ENCODE results near the gene SMAD3. TPM values are rescaled to one million over a fixed set of nuclear protein-coding genes. Genes with fewer than 3 reads are reported as not detected.

The SMAD3 gene
- total and polyA plus RNA-seq, 2 of the 8 experiments (the other 6 are each of a cell fraction or from before 2014, with no cell fraction given) = 10.1 to 12.4 TPM

DNA sequence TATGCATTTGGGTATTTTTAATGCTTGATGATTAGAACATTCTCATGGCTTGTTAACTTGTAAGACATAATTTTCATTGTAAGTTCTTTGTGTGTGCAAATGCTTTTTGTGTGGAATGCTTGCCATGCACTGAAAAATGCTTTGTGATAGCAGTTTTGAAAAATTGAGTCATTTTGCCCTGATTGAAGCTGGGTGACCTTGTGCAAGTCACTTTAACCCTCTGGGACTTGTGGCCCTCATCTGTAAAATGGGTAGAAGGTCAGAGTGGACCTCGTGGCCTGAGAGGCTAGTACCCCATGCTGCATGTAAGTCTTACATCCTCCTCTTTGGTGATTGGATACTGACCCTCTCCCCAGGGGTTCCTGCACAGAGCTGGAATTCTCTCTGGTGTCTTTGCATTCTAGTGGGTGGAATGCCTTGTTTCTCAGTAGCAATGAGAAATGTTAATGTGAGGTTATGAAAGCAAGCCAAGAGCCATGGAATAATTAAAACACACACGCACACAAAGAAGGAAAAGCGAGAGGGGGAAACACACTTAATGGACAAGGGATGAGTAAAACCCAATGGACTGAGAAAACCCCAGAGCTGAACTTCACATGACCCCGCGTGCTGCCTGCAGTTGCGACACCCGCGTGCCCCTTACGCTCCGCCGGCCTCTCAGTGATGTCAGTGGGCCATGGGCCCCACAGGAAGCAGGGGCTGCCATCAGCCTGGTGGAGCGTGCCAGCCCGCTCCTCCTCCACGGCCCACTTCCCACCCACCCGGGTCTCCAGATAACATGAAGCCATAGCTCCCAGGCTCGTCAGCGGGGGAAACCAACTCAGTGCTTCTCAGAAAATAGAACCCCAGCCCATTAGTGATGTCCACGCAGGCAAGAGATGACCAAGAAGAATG lies 44.0 kb downstream of the SMAD3 start:
- DNase-seq (ENCODE audit: low read depth in 1 of 2, low spot score in 2 of 2) = no peak
- H3K79me2 ChIP-seq (ENCODE audit: control insufficient read depth in 1 of 2, insufficient read depth in 2 of 2, low read length in 2 of 2) = 0 out of 4 replicates have a peak, but pooled peaks cover 0 to 7% of the 10 kb centered on the region in 2 experiments

More for the DNA sequence above, 44.0 kb downstream of the SMAD3 start:
- no peak overlapping the region for H3K27ac ChIP-seq (ENCODE audit: low read depth, low read length)
- H3K27me3 ChIP-seq (replicated peaks in 1 of 4; ENCODE audit: control insufficient read depth in 3 of 4, extremely low read depth in 1 of 4, insufficient read depth in 3 of 4, low read length in 3 of 4) = no peaks in the 10 kb centered on the region
- peaks cover 7% of the 10 kb centered on the region; the same call in 1 of the 2 replicates for H3K79me1 ChIP-seq (ENCODE audit: low read depth, low read length)
- H3K9me3 ChIP-seq (ENCODE audit: insufficient read depth in 2 of 2, low read depth in 1 of 2, low read length in 1 of 2) = peaks cover 0 to 9% of the 10 kb centered on the region in 2 experiments; a peak in 3 of 4 replicates
- POLR2A ChIA-PET (ENCODE audit: partially characterized antibody) = no interaction called here
- H3K4ac ChIP-seq (replicated peaks; ENCODE audit: insufficient read length, low read depth, low read length) = no peak overlapping the region
- peaks cover 0 to 6% (median 2%) of the 10 kb centered on the region in 4 experiments; a peak in 3 of 7 replicates for H3K4me1 ChIP-seq (replicated peaks in 1 of 4; ENCODE audit: control insufficient read depth in 3 of 4, insufficient read depth in 4 of 4, low read length in 3 of 4)
- no peak for FAIRE-seq
- no peak overlapping the region for H3K9ac ChIP-seq (replicated peaks in 1 of 4; ENCODE audit: extremely low read depth in 1 of 4, low read depth in 3 of 4, low read length in 3 of 4)
- no peak overlapping the region for H3K18ac ChIP-seq (ENCODE audit: extremely low read depth, low read length)
- H2BK5ac ChIP-seq (ENCODE audit: low read depth, low read length) = no peak overlapping the region
- H3K56ac ChIP-seq (replicated peaks; ENCODE audit: insufficient read length, low read depth, low read length) = no peak overlapping the region
- WGBS, 2 experiments (ENCODE audit: extremely low coverage in 1 of 2, insufficient coverage in 1 of 2, insufficient read length in 1 of 2, insufficient replicate concordance in 2 of 2, low coverage in 1 of 2, low lambda C conversion rate in 2 of 2, missing lambda C conversion rate in 1 of 2) = 85% methylated on average over 14 of the region's 18 CpGs; no CpG with 5 or more reads in 1 of the 2 experiments
- TF ChIP-seq HDAC2 (IDR thresholded peaks at IDR 0.05; ENCODE audit: borderline replicate concordance in 1 of 2, low read depth in 2 of 2, low read length in 2 of 2) = 0 out of 4 replicates have a peak, but pooled peaks of 1 of the 2 experiments have one; percentile 26
- TF ChIP-seq CEBPB (IDR thresholded peaks at IDR 0.05; ENCODE audit: low read depth, low read length) = peak; percentile 59
- TF ChIP-seq KDM1A (IDR thresholded peaks at IDR 0.05; ENCODE audit: borderline replicate concordance, low read length) = 0 out of 2 replicates have a peak, but pooled peaks have one; percentile 28
- TF ChIP-seq RXRA (IDR thresholded peaks at IDR 0.05; ENCODE audit: insufficient read depth, low read depth, low read length) = no peak
- no peak overlapping the region for H2BK120ac ChIP-seq (replicated peaks; ENCODE audit: low read depth, low read length)
- H3K23ac ChIP-seq (ENCODE audit: insufficient read length) = no peak overlapping the region
- H3K4me2 ChIP-seq (ENCODE audit: insufficient read depth in 1 of 2, low read depth in 2 of 2, low read length in 2 of 2) = no peak overlapping the region
- CTCF ChIA-PET (ENCODE audit: partially characterized antibody) = interaction anchor here (0.8 kb wide), 1 partner anchor 62 kb away, joined by 3 read pairs; no protein-coding TSS in a partner anchor
- no peak overlapping the region for H4K5ac ChIP-seq (ENCODE audit: insufficient read length, low read depth, low read length)
- no peak overlapping the region for H2AFZ ChIP-seq (ENCODE audit: low read length)
- H2BK12ac ChIP-seq (ENCODE audit: low read depth, low read length) = no peak overlapping the region
- H3K14ac ChIP-seq (ENCODE audit: insufficient read length) = no peak overlapping the region
- H2BK15ac ChIP-seq (ENCODE audit: low read length) = no peak overlapping the region
- H3K36me3 ChIP-seq (ENCODE audit: control insufficient read depth in 2 of 4, insufficient read depth in 4 of 4, low read length in 3 of 4) = no peaks in the 10 kb centered on the region
- H3K4me3 ChIP-seq (ENCODE audit: extremely low read depth in 1 of 4, insufficient read depth in 2 of 4, low read depth in 3 of 4, low read length in 4 of 4) = no peak overlapping the region
- H2AK5ac ChIP-seq (ENCODE audit: low read depth, low read length) = no peak overlapping the region
- no peaks in the 10 kb centered on the region for H3K23me2 ChIP-seq (ENCODE audit: low read depth, low read length)
- H4K91ac ChIP-seq (replicated peaks; ENCODE audit: insufficient read length, low read length) = no peak overlapping the region
- H2BK20ac ChIP-seq (ENCODE audit: low read length) = no peak overlapping the region; the same call in 1 of the 2 replicates
- peaks cover 0 to 2% of the 10 kb centered on the region in 2 experiments for H4K20me1 ChIP-seq (replicated peaks in 1 of 2; ENCODE audit: control insufficient read depth in 1 of 2, insufficient read depth in 2 of 2, low read length in 2 of 2)
- peak overlapping the region; percentile 41 for H4K8ac ChIP-seq (ENCODE audit: extremely low read depth, insufficient read depth, low read length)

Measured in H1 (cell line).